ENCODE data around the gene SYNJ2. TPM values are rescaled to one million over a fixed set of nuclear protein-coding genes. Genes with fewer than 3 reads are reported as not detected.

The SYNJ2 gene
- total RNA-seq, 1 experiment from 2014 or later = 10.3 TPM

GRCh38 chr6:158048589-158048988, 66.9 kb downstream of the SYNJ2 start:
- H3K36me3 Mint-ChIP-seq (ENCODE audit: insufficient read depth, unreplicated experiment) = peaks cover 6% of the 10 kb centered on the region
- intact Hi-C loops (cut with micrococcal nuclease) = no loop called here
- ChIA-PET POLR2A (interaction anchor here (1.2 to 1.4 kb wide), 3 partner anchors 9 to 67 kb away, joined by 3 to 5 read pairs (median 3); partner anchors contain the start of gene SYNJ2), CTCF (interaction anchor here (0.5 to 1.1 kb wide), 5 partner anchors 11 to 73 kb away, joined by 3 to 6 read pairs (median 3); partner anchors contain the start of gene SYNJ2)
- no peak for TF ChIP-seq CTCF (IDR thresholded peaks at IDR 0.05; ENCODE audit: unreplicated experiment)
- DNase-seq (ENCODE audit: unreplicated experiment) = no peak
- H3K27me3 Mint-ChIP-seq (ENCODE audit: insufficient read depth, unreplicated experiment) = no peaks in the 10 kb centered on the region
- peaks cover 15% of the 10 kb centered on the region for H3K4me1 Mint-ChIP-seq (ENCODE audit: insufficient read depth, unreplicated experiment)
- no peak overlapping the region for H3K4me3 Mint-ChIP-seq (ENCODE audit: unreplicated experiment)
- H3K9me3 Mint-ChIP-seq (ENCODE audit: unreplicated experiment) = no peaks in the 10 kb centered on the region
- no peak overlapping the region for H3K27ac Mint-ChIP-seq (ENCODE audit: low read depth, unreplicated experiment)
- no TSS peak for BruUV-seq (replicated peaks)

- H3K4me3 Mint-ChIP-seq (ENCODE audit: unreplicated experiment) = no peak overlapping the region
- CTCF ChIA-PET = interaction anchor here (0.5 to 1.0 kb wide), 4 partner anchors 10 to 73 kb away, joined by 3 to 6 read pairs (median 4); no protein-coding TSS in a partner anchor
- H3K36me3 Mint-ChIP-seq (ENCODE audit: insufficient read depth, unreplicated experiment) = peaks cover 6% of the 10 kb centered on the region
- intact Hi-C loops (cut with micrococcal nuclease) = no loop called here
- H3K27me3 Mint-ChIP-seq (ENCODE audit: insufficient read depth, unreplicated experiment) = no peaks in the 10 kb centered on the region
- no peaks in the 10 kb centered on the region for H3K9me3 Mint-ChIP-seq (ENCODE audit: unreplicated experiment)
- peaks cover 9% of the 10 kb centered on the region for H3K4me1 Mint-ChIP-seq (ENCODE audit: insufficient read depth, unreplicated experiment)
- BruUV-seq (replicated peaks) = no TSS peak
- no peak for TF ChIP-seq CTCF (IDR thresholded peaks at IDR 0.05; ENCODE audit: unreplicated experiment)
- peak; percentile 62 for DNase-seq (ENCODE audit: unreplicated experiment)
- POLR2A ChIA-PET = interaction anchor here (0.7 to 1.4 kb wide), 3 partner anchors 8 to 68 kb away, joined by 3 read pairs; partner anchors contain the start of gene SYNJ2
- no peak overlapping the region for H3K27ac Mint-ChIP-seq (ENCODE audit: low read depth, unreplicated experiment)
Measured at GRCh38 chr6:158049055-158050028, 67.7 kb downstream of the SYNJ2 start.

GRCh38 chr6:158050107-158050735, 68.6 kb downstream of the SYNJ2 start:
- ChIA-PET POLR2A (no interaction called here), CTCF (interaction anchor here (0.6 to 1.0 kb wide), 2 partner anchors 41 to 963 kb away, joined by 3 to 4 read pairs; no protein-coding TSS in a partner anchor)
- DNase-seq (ENCODE audit: unreplicated experiment) = no peak
- no peak overlapping the region for H3K27ac Mint-ChIP-seq (ENCODE audit: low read depth, unreplicated experiment)
- H3K27me3 Mint-ChIP-seq (ENCODE audit: insufficient read depth, unreplicated experiment) = no peaks in the 10 kb centered on the region
- BruUV-seq (replicated peaks) = no TSS peak
- H3K4me1 Mint-ChIP-seq (ENCODE audit: insufficient read depth, unreplicated experiment) = peaks cover 6% of the 10 kb centered on the region
- intact Hi-C loops (cut with micrococcal nuclease) = no loop called here
- H3K4me3 Mint-ChIP-seq (ENCODE audit: unreplicated experiment) = no peak overlapping the region
- no peaks in the 10 kb centered on the region for H3K9me3 Mint-ChIP-seq (ENCODE audit: unreplicated experiment)
- peaks cover 6% of the 10 kb centered on the region for H3K36me3 Mint-ChIP-seq (ENCODE audit: insufficient read depth, unreplicated experiment)
- TF ChIP-seq CTCF (IDR thresholded peaks at IDR 0.05; ENCODE audit: unreplicated experiment) = no peak

- no peak overlapping the region for H3K27ac Mint-ChIP-seq (ENCODE audit: low read depth, unreplicated experiment)
- no peaks in the 10 kb centered on the region for H3K27me3 Mint-ChIP-seq (ENCODE audit: insufficient read depth, unreplicated experiment)
- CTCF ChIA-PET = interaction anchor here (0.6 kb wide), 1 partner anchor 964 kb away, joined by 3 read pairs; no protein-coding TSS in a partner anchor
- intact Hi-C loops (cut with micrococcal nuclease) = no loop called here
- no peak for TF ChIP-seq CTCF (IDR thresholded peaks at IDR 0.05; ENCODE audit: unreplicated experiment)
- no peak overlapping the region for H3K4me3 Mint-ChIP-seq (ENCODE audit: unreplicated experiment)
- POLR2A ChIA-PET = interaction anchor here (0.7 kb wide), 1 partner anchor 9 kb away, joined by 3 read pairs; no protein-coding TSS in a partner anchor
- H3K4me1 Mint-ChIP-seq (ENCODE audit: insufficient read depth, unreplicated experiment) = peaks cover 6% of the 10 kb centered on the region
- no peaks in the 10 kb centered on the region for H3K9me3 Mint-ChIP-seq (ENCODE audit: unreplicated experiment)
- no peak for DNase-seq (ENCODE audit: unreplicated experiment)
- BruUV-seq (replicated peaks) = no TSS peak
- H3K36me3 Mint-ChIP-seq (ENCODE audit: insufficient read depth, unreplicated experiment) = peaks cover 6% of the 10 kb centered on the region
Measured at GRCh38 chr6:158050955-158051354, 69.3 kb downstream of the SYNJ2 start.

Measured in MCF 10A (cell line).